H9 (cell line): ENCODE data around the gene OTUB1. TPM values are rescaled to one million over a fixed set of nuclear protein-coding genes. Genes with fewer than 3 reads are reported as not detected.

Experiments used
- DNase-seq: peaks from one replicate; pipeline ENCODE4 v3.0.0-alpha.2; 2017
- H2AFZ ChIP-seq: one replicate; pipeline ENCODE4 v1.6.1; 2013; ENCODE audit warnings: mild to moderate bottlenecking, low read length, control low read depth, moderate library complexity
- H2AK5ac ChIP-seq: 2 replicates; pipeline ENCODE4 v1.6.1; 2013; ENCODE audit warnings: low read length, control low read depth, mixed read lengths; ENCODE audit not compliant: insufficient read length
- H2BK120ac ChIP-seq: one replicate; pipeline ENCODE4 v1.6.1; 2013; ENCODE audit warnings: low read depth, mild to moderate bottlenecking, low read length, control low read depth, inconsistent platforms; ENCODE audit not compliant: poor library complexity, severe bottlenecking
- H2BK12ac ChIP-seq: 2 replicates; pipeline ENCODE4 v1.6.1; 2013; ENCODE audit warnings: low read length, control low read depth, mixed read lengths, low read depth; ENCODE audit not compliant: insufficient read length
- H2BK15ac ChIP-seq: 2 replicates; pipeline ENCODE4 v1.6.1; 2013; ENCODE audit warnings: low read depth, low read length, control low read depth
- H2BK20ac ChIP-seq: one replicate; pipeline ENCODE4 v1.6.1; 2013; ENCODE audit warnings: low read depth, mild to moderate bottlenecking, low read length, control low read depth, inconsistent platforms; ENCODE audit not compliant: poor library complexity, severe bottlenecking
- H2BK5ac ChIP-seq: 2 replicates; pipeline ENCODE4 v1.6.1; 2013; ENCODE audit warnings: low read length, control low read depth, mixed read lengths; ENCODE audit not compliant: insufficient read length
- H3K14ac ChIP-seq: 2 replicates; pipeline ENCODE4 v1.6.1; 2013; ENCODE audit warnings: low read length, control low read depth; ENCODE audit not compliant: insufficient read depth
- H3K18ac ChIP-seq: 2 replicates; pipeline ENCODE4 v1.6.1; 2013; ENCODE audit warnings: low read depth, mild to moderate bottlenecking, mixed read lengths, low read length, control low read depth; ENCODE audit not compliant: insufficient read length
- H3K23ac ChIP-seq: 2 replicates; pipeline ENCODE4 v1.6.1; 2013; ENCODE audit warnings: low read length, control low read depth, mixed read lengths, low read depth; ENCODE audit not compliant: insufficient read length
- H3K23me2 ChIP-seq: 2 replicates; pipeline ENCODE4 v1.6.1; 2013; ENCODE audit warnings: low read depth, mild to moderate bottlenecking, mixed read lengths, low read length, control low read depth; ENCODE audit not compliant: insufficient read length, poor library complexity, severe bottlenecking
- H3K27ac ChIP-seq: 2 replicates; pipeline ENCODE4 v1.5.1; 2013; ENCODE audit warnings: low read length, control low read depth, mixed read lengths, low read depth; ENCODE audit not compliant: insufficient read length
- H3K27me3 ChIP-seq: 2 replicates; pipeline ENCODE4 v1.6.1; 2013; ENCODE audit warnings: low read length, control low read depth, inconsistent platforms; ENCODE audit not compliant: insufficient read depth
- H3K4ac ChIP-seq: 2 replicates; pipeline ENCODE4 v1.6.1; 2013; ENCODE audit warnings: low read depth, mild to moderate bottlenecking, control low read depth, inconsistent platforms, low read length, moderate library complexity
- H3K4me1 ChIP-seq: 2 replicates; pipeline ENCODE4 v1.6.1; 2013; ENCODE audit warnings: low read length, control low read depth, inconsistent platforms; ENCODE audit not compliant: insufficient read depth
- H3K4me2 ChIP-seq: 2 replicates; pipeline ENCODE4 v1.6.1; 2013; ENCODE audit warnings: low read length, control low read depth, mixed read lengths; ENCODE audit not compliant: insufficient read length, insufficient read depth
- H3K56ac ChIP-seq: 2 replicates; pipeline ENCODE4 v1.6.1; 2013; ENCODE audit warnings: low read depth, mild to moderate bottlenecking, mixed read lengths, low read length, control low read depth; ENCODE audit not compliant: insufficient read length
- H3K79me1 ChIP-seq: 2 replicates; pipeline ENCODE4 v1.6.1; 2013; ENCODE audit warnings: low read depth, mild to moderate bottlenecking, moderate library complexity, low read length, control low read depth, inconsistent platforms; ENCODE audit not compliant: insufficient read depth, poor library complexity, severe bottlenecking
- H3K79me2 ChIP-seq: 2 replicates; pipeline ENCODE4 v1.6.1; 2013; ENCODE audit warnings: low read length, control low read depth, inconsistent platforms; ENCODE audit not compliant: insufficient read depth
- H3K9ac ChIP-seq: 2 replicates; pipeline ENCODE4 v1.6.1; 2013; ENCODE audit warnings: low read length, control low read depth, mixed read lengths; ENCODE audit not compliant: insufficient read length; ENCODE audit errors: extremely low read depth
- H3K9me3 ChIP-seq: one replicate; pipeline ENCODE4 v1.6.1; 2013; ENCODE audit warnings: low read depth, low read length, inconsistent platforms; ENCODE audit not compliant: control insufficient read depth
- H3T11ph ChIP-seq: one replicate; pipeline ENCODE4 v1.6.1; 2013; ENCODE audit warnings: mild to moderate bottlenecking, low read length, control low read depth, inconsistent platforms
- H4K20me1 ChIP-seq: one replicate; pipeline ENCODE4 v1.6.1; 2013; ENCODE audit not compliant: control insufficient read depth, insufficient read length, insufficient read depth
- H4K5ac ChIP-seq: 2 replicates; pipeline ENCODE4 v1.6.1; 2013; ENCODE audit warnings: low read depth, mild to moderate bottlenecking, mixed read lengths, low read length, control low read depth; ENCODE audit not compliant: insufficient read length
- H4K8ac ChIP-seq: replicated peaks from 2 replicates; pipeline ENCODE4 v1.6.1; 2013; ENCODE audit warnings: low read length, control low read depth, mixed read lengths, low read depth; ENCODE audit not compliant: insufficient read length
- H4K91ac ChIP-seq: 2 replicates; pipeline ENCODE4 v1.6.1; 2013; ENCODE audit warnings: low read depth, mild to moderate bottlenecking, moderate library complexity, mixed read lengths, low read length, control low read depth; ENCODE audit not compliant: insufficient read length
- H3K27ac Mint-ChIP-seq, 3 experiments: 2 replicates in 2 of 3; 3 replicates in 1 of 3; pipeline ENCODE4 v1.8.0; 2020 to 2021; ENCODE audit warnings: mixed read lengths in 3 of 3, mild to moderate bottlenecking in 1 of 3, moderate library complexity in 1 of 3
- H3K27me3 Mint-ChIP-seq: 2 replicates; pipeline ENCODE4 v1.8.0; 2021; ENCODE audit warnings: low read depth, mild to moderate bottlenecking, moderate library complexity, mixed read lengths
- H3K36me3 Mint-ChIP-seq, 3 experiments: 2 replicates in 2 of 3; 3 replicates in 1 of 3; pipeline ENCODE4 v1.8.0; 2020 to 2021; ENCODE audit warnings: low read depth in 3 of 3, mixed read lengths in 3 of 3; ENCODE audit not compliant: insufficient read depth in 1 of 3
- H3K4me1 Mint-ChIP-seq, 2 experiments: 2 replicates each; pipeline ENCODE4 v1.8.0; 2020; ENCODE audit warnings: mixed read lengths in 2 of 2
- H3K4me3 Mint-ChIP-seq, 2 experiments: 2 replicates in 1 of 2; 3 replicates in 1 of 2; pipeline ENCODE4 v1.8.0; 2020 to 2021; ENCODE audit warnings: mild to moderate bottlenecking in 2 of 2, mixed read lengths in 2 of 2, moderate library complexity in 1 of 2
- H3K9me3 Mint-ChIP-seq, 2 experiments: 2 replicates in 1 of 2; 3 replicates in 1 of 2; pipeline ENCODE4 v1.8.0; 2020; ENCODE audit warnings: mild to moderate bottlenecking in 2 of 2, mixed read lengths in 2 of 2, moderate library complexity in 1 of 2
- CTCF ChIP-seq: fragments of 200-600 bp; sonication (generic); conservative IDR thresholded peaks from 3 replicates; pipeline ENCODE4 v1.8.0; 2021; ENCODE audit warnings: antibody characterized with exemption, mild to moderate bottlenecking
- WGBS: extraction: QIAGEN DNeasy Blood & Tissue Kit; methylation state at CpG from one replicate; pipeline ENCODE4 v1.1.7; 2013; ENCODE audit warnings: missing lambda C conversion rate, low lambda C conversion rate, mixed read lengths; ENCODE audit not compliant: insufficient read length; ENCODE audit errors: extremely low coverage; 5-methylcytosine and 5-hydroxymethylcytosine counted together
- total RNA-seq: library from RNA; stranded (reverse); gene quantifications from 2 replicates; pipeline ENCODE4 v1.2.1, GENCODE V29; 2021

The OTUB1 gene
- total RNA-seq, 1 experiment from 2014 or later, result 114 TPM

GRCh38 chr11:63991558-63991957 lies 5.3 kb downstream of the OTUB1 start:
- Mint-ChIP-seq H3K9me3 (no peaks in the 10 kb centered on the region; a peak in 1 of 5 replicates), H3K27me3 (no peaks in the 10 kb centered on the region), H3K4me1 (peaks cover 6% of the 10 kb centered on the region in 2 experiments), H3K36me3 (peaks cover 48 to 85% (median 75%) of the 10 kb centered on the region in 3 experiments; a peak in 6 of 7 replicates), H3K27ac (peak overlapping the region in 1 of 3 experiments; percentile 75; a peak in 2 of 7 replicates), H3K4me3 (no peak overlapping the region)
- Histone ChIP-seq H3K4me1 (peaks cover 7% of the 10 kb centered on the region; the same call in 1 of the 2 replicates), H3K4me2 (no peak overlapping the region), H3K14ac (no peak overlapping the region), H2AK5ac (no peak overlapping the region), H4K5ac (no peak overlapping the region), H3K23ac (no peak overlapping the region), H2AFZ (no peak overlapping the region), H3K79me1 (peaks cover 24% of the 10 kb centered on the region), H3K9ac (no peak overlapping the region), H3K27ac (no peak overlapping the region), H2BK15ac (no peak overlapping the region), H2BK120ac (no peak overlapping the region), H3K9me3 (no peaks in the 10 kb centered on the region), H3K23me2 (peaks cover 10% of the 10 kb centered on the region), H3K56ac (no peak overlapping the region), H2BK12ac (no peak overlapping the region), H3K27me3 (no peaks in the 10 kb centered on the region), H2BK5ac (no peak overlapping the region), H3K4ac (no peak overlapping the region), H3K79me2 (peaks cover 7% of the 10 kb centered on the region; the same call in 1 of the 2 replicates), H3T11ph (no peak overlapping the region), H4K8ac (no peak overlapping the region), H4K91ac (no peak overlapping the region), H4K20me1 (no peaks in the 10 kb centered on the region), H3K18ac (no peak overlapping the region), H2BK20ac (no peak overlapping the region)
- DNase-seq, result no peak
- no CpG with 5 or more reads among the region's 10 CpGs for WGBS
- no peak for TF ChIP-seq CTCF
